Omental fat pad (tissue), 4 donors: ENCODE measurements around the gene DCLK2. TPM values are rescaled to one million over a fixed set of nuclear protein-coding genes. Genes with fewer than 3 reads are reported as not detected.

Experiments used
- ATAC-seq: fragments of 150-250 bp; one replicate; pipeline ENCODE4 v1.9.1; 2016; ENCODE audit warnings: mild to moderate bottlenecking, moderate library complexity; ENCODE audit not compliant: low FRiP score
- DNase-seq: peaks from one replicate; pipeline ENCODE4 v3.0.0-alpha.2; 2019; ENCODE audit warnings: low spot score
- CTCF ChIP-seq, 3 donors: fragments of 450-650 bp; IDR thresholded peaks; one replicate each; pipeline ENCODE4 v1.5.1; 2016 to 2017; ENCODE audit warnings: antibody characterized with exemption in 3 of 3, mild to moderate bottlenecking in 3 of 3, moderate library complexity in 2 of 3
- total RNA-seq, 4 donors: library from RNA; depleted of rRNA; stranded (reverse); fragments of >200 nt; gene quantifications; one replicate each; pipeline ENCODE4 v1.1.0, GENCODE V29; 2016

The DCLK2 gene
- total RNA-seq, 4 donors from 2014 or later = 4.9 to 8.8 (median 6.7) TPM

GRCh38 chr4:150217192-150217591, 138.9 kb downstream of the DCLK2 start:
- DNase-seq = no peak
- ATAC-seq = peak; percentile 54
- TF ChIP-seq CTCF (IDR thresholded peaks at IDR 0.05) = no peak

- DNase-seq = no peak
- TF ChIP-seq CTCF (IDR thresholded peaks at IDR 0.05) = no peak
- ATAC-seq = no peak
Observed at GRCh38 chr4:150217808-150218207, 139.6 kb downstream of the DCLK2 start.

- DNase-seq = no peak
- ATAC-seq = no peak
- TF ChIP-seq CTCF (IDR thresholded peaks at IDR 0.05) = no peak
Observed at GRCh38 chr4:150218447-150218846, 140.2 kb downstream of the DCLK2 start.

- TF ChIP-seq CTCF (IDR thresholded peaks at IDR 0.05) = no peak
- ATAC-seq = no peak
- no peak for DNase-seq
Observed at GRCh38 chr4:150219841-150220240, 141.6 kb downstream of the DCLK2 start.

GRCh38 chr4:150224896-150225591, 146.8 kb downstream of the DCLK2 start:
- ATAC-seq = no peak

GRCh38 chr4:150229520-150229919, 151.3 kb downstream of the DCLK2 start:
- DNase-seq = no peak
- no peak for TF ChIP-seq CTCF (IDR thresholded peaks at IDR 0.05)
- ATAC-seq = peak; percentile 45

More at GRCh38 chr4:150224896-150225591, 146.8 kb downstream of the DCLK2 start:
- no peak for DNase-seq
- TF ChIP-seq CTCF (IDR thresholded peaks at IDR 0.05) = no peak

- TF ChIP-seq CTCF (IDR thresholded peaks at IDR 0.05) = no peak
- DNase-seq (no peak), ATAC-seq (no peak)
Observed at GRCh38 chr4:150230561-150230960, 152.3 kb downstream of the DCLK2 start.
